ENCODE data around the gene AKAP7. TPM values are rescaled to one million over a fixed set of nuclear protein-coding genes. Genes with fewer than 3 reads are reported as not detected.
A peak's percentile ranks its signal among the peaks of the same experiment; 100 is the strongest.
"Not testable (repeated sequence)": the region's sequence is repeated elsewhere in the genome, so short reads cannot be mapped to it uniquely, and the experiment has no call there.

The AKAP7 gene
- total and polyA plus RNA-seq, 5 experiments from 2014 or later: 13.7 to 20.9 (median 15.6) TPM

GRCh38 chr6:131283466-131284175, 148.4 kb downstream of the AKAP7 start:
- DNase-seq (no peak), ATAC-seq (no peak)
- POLR2A ChIA-PET: interaction anchor here (0.6 to 6.2 kb wide), 4 partner anchors 9 to 84 kb away, joined by 3 to 53 read pairs (median 18); no protein-coding TSS in a partner anchor
- Mint-ChIP-seq H3K4me3 (peak overlapping the region in 7 of 10 donors; percentile 3 to 58 (median 15)), H3K9me3 (peaks cover 0 to 13% (median 4%) of the 10 kb centered on the region in 9 donors), H3K27me3 (no peaks in the 10 kb centered on the region), H3K27ac (peak overlapping the region; percentile 29 to 100 (median 98)), H3K4me1 (peaks cover 22 to 69% (median 52%) of the 10 kb centered on the region in 4 donors), H3K36me3 (peaks cover 12 to 46% (median 21%) of the 10 kb centered on the region in 3 donors)

- POLR2A ChIA-PET: interaction anchor here (0.6 to 5.6 kb wide), 3 partner anchors 7 to 248 kb away, joined by 3 to 33 read pairs (median 4); no protein-coding TSS in a partner anchor
- no peaks in the 10 kb centered on the region for H3K27me3 Mint-ChIP-seq
- peaks cover 6 to 37% (median 20%) of the 10 kb centered on the region in 3 donors for H3K36me3 Mint-ChIP-seq
- H3K9me3 Mint-ChIP-seq: peaks cover 0 to 9% (median 0%) of the 10 kb centered on the region in 9 donors
- DNase-seq: no peak
- peak overlapping the region in 2 of 10 donors; percentile 35 to 44 for H3K27ac Mint-ChIP-seq
- no peak for ATAC-seq
- no peak overlapping the region for H3K4me3 Mint-ChIP-seq
- peaks cover 17 to 58% (median 44%) of the 10 kb centered on the region in 4 donors for H3K4me1 Mint-ChIP-seq
These were observed 150.3 kb downstream of the AKAP7 start for GRCh38 chr6:131285548-131285947.

- DNase-seq: no peak
- Mint-ChIP-seq H3K36me3 (peaks cover 6 to 36% (median 20%) of the 10 kb centered on the region in 3 donors), H3K27me3 (no peaks in the 10 kb centered on the region), H3K4me1 (peaks cover 11 to 49% (median 34%) of the 10 kb centered on the region in 4 donors), H3K4me3 (no peak overlapping the region), H3K27ac (peak overlapping the region in 3 of 10 donors; percentile 33 to 44 (median 43)), H3K9me3 (peaks cover 0 to 9% (median 0%) of the 10 kb centered on the region in 9 donors)
- no peak for ATAC-seq
- POLR2A ChIA-PET: no interaction called here
These were observed 151.3 kb downstream of the AKAP7 start for GRCh38 chr6:131286469-131287040.

GRCh38 chr6:131288214-131288613, 152.9 kb downstream of the AKAP7 start:
- peaks cover 6 to 31% (median 18%) of the 10 kb centered on the region in 3 donors for H3K36me3 Mint-ChIP-seq
- no peak for DNase-seq
- H3K4me3 Mint-ChIP-seq: no peak overlapping the region
- H3K4me1 Mint-ChIP-seq: peaks cover 13 to 49% (median 35%) of the 10 kb centered on the region in 4 donors
- POLR2A ChIA-PET: no interaction called here
- H3K27me3 Mint-ChIP-seq: no peaks in the 10 kb centered on the region
- H3K9me3 Mint-ChIP-seq: peaks cover 0 to 9% (median 0%) of the 10 kb centered on the region in 9 donors
- peak overlapping the region in 4 of 10 donors; percentile 7 to 53 (median 27) for H3K27ac Mint-ChIP-seq
- ATAC-seq: no peak

- Mint-ChIP-seq H3K27ac (peak overlapping the region in 5 of 10 donors; percentile 19 to 71 (median 41)), H3K4me1 (peaks cover 21 to 47% (median 33%) of the 10 kb centered on the region in 4 donors), H3K36me3 (peaks cover 6 to 19% (median 14%) of the 10 kb centered on the region in 3 donors), H3K4me3 (no peak overlapping the region), H3K9me3 (peaks cover 0 to 9% (median 0%) of the 10 kb centered on the region in 9 donors), H3K27me3 (no peaks in the 10 kb centered on the region)
- DNase-seq (no peak), ATAC-seq (no peak)
- POLR2A ChIA-PET: interaction anchor here (4.6 kb wide), 1 partner anchor 8 kb away, joined by 33 read pairs; no protein-coding TSS in a partner anchor
These were observed 155.7 kb downstream of the AKAP7 start for GRCh38 chr6:131290955-131291354.

DNA sequence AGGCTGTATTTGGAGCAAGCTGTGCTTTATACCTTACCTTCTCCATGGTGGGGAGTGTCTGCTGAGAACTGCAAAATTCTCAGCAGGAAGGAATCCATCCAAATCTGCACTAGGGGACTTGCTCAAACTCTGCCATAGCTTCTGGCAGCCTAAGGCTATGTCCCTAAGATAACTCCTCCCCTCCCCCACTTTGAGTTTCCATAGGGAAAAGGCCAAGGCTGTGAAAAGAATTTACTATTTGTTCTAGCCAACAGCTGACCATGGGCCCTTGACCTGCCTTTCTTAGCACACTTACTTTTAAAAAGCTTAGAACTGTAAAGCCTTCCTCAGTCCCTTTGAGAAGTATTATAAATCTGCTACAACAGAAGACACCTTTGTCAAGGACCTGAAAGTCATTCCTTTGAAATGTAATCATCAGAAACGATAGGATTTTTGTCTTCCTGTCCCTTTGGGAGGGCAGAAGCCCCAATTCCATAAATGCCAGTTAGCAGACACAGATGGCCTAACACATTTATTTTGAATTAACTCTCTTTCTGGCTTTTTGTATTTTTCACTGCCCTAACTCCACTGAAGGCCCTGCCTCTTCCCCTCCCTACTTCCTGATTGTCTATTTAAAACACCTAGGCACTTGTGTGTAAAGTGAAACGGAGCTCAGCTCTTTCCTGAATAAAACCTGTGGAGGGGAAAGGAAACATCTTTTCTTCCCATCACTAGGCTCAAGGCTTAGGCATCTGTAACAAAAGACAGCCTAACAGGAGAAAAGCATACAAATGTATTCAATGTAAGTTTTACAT, 157.1 kb downstream of the AKAP7 start:
- POLR2A ChIA-PET: interaction anchor here (0.6 to 4.6 kb wide), 5 partner anchors 10 to 92 kb away, joined by 3 to 33 read pairs (median 4); no protein-coding TSS in a partner anchor
- H3K27ac Mint-ChIP-seq: peak overlapping the region; percentile 53 to 94 (median 90)
- peak in 1 of 10 donors; percentile 8 for DNase-seq
- peaks cover 0 to 1% (median 0%) of the 10 kb centered on the region in 9 donors for H3K9me3 Mint-ChIP-seq
- peak overlapping the region in 8 of 10 donors; percentile 19 to 67 (median 38) for H3K4me3 Mint-ChIP-seq
- peaks cover 19 to 47% (median 31%) of the 10 kb centered on the region in 4 donors for H3K4me1 Mint-ChIP-seq
- H3K36me3 Mint-ChIP-seq: peaks cover 2 to 13% (median 10%) of the 10 kb centered on the region in 3 donors
- ATAC-seq: peak in 1 of 2 donors; percentile 32
- no peaks in the 10 kb centered on the region for H3K27me3 Mint-ChIP-seq

DNA sequence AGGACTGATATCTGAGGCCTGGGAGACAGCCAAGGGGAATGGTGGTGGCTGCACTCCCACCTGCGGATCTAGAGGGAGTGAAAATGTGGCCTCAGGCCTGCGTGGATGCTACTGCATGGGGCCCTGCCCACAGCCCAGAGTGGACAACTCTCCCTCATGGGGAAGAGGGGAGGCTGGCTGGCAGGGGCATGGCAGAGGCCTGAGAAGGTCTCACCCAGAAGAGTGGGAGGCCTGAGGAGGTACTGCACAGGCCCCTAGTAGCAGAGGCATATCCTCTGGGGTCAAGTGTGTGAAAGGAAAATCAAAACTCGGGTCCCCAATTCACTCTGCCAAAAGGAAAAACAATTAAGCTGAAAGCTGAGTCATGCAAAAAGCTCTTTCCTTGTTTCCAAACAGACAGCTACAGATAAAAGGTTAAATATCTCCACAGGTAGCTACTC, 158.2 kb downstream of the AKAP7 start:
- Mint-ChIP-seq H3K27me3 (no peaks in the 10 kb centered on the region), H3K4me3 (no peak overlapping the region), H3K9me3 (no peaks in the 10 kb centered on the region), H3K4me1 (peaks cover 21 to 42% (median 30%) of the 10 kb centered on the region in 4 donors), H3K36me3 (peaks cover 0 to 7% (median 3%) of the 10 kb centered on the region in 3 donors), H3K27ac (peak overlapping the region in 9 of 10 donors; percentile 53 to 94 (median 89))
- ATAC-seq (no peak), DNase-seq (no peak)
- POLR2A ChIA-PET: interaction anchor here (0.6 to 4.6 kb wide), 5 partner anchors 11 to 93 kb away, joined by 4 to 33 read pairs (median 5); no protein-coding TSS in a partner anchor

- no peak for ATAC-seq
- Mint-ChIP-seq H3K27me3 (no peaks in the 10 kb centered on the region), H3K36me3 (peaks cover 0 to 1% (median 0%) of the 10 kb centered on the region in 3 donors), H3K4me3 (no peak overlapping the region), H3K4me1 (peaks cover 21 to 42% (median 36%) of the 10 kb centered on the region in 4 donors), H3K9me3 (no peaks in the 10 kb centered on the region), H3K27ac (peak overlapping the region in 3 of 10 donors; percentile 18 to 50 (median 39))
- POLR2A ChIA-PET: no interaction called here
- no peak for DNase-seq
These were observed 159.8 kb downstream of the AKAP7 start for GRCh38 chr6:131295081-131295480.

GRCh38 chr6:131300826-131301225, 165.6 kb downstream of the AKAP7 start:
- POLR2A ChIA-PET, ATAC-seq, H3K4me3 Mint-ChIP-seq, H3K27me3 Mint-ChIP-seq, H3K9me3 Mint-ChIP-seq, DNase-seq: not testable (repeated sequence)
- Mint-ChIP-seq H3K36me3 (peaks cover 2 to 10% (median 4%) of the 10 kb centered on the region in 3 donors), H3K27ac (peak overlapping the region in 5 of 10 donors; percentile 17 to 80 (median 29)), H3K4me1 (peaks cover 14 to 35% (median 25%) of the 10 kb centered on the region in 4 donors)

GRCh38 chr6:131303338-131303930, 168.2 kb downstream of the AKAP7 start:
- peak overlapping the region in 5 of 10 donors; percentile 12 to 67 (median 40) for H3K27ac Mint-ChIP-seq
- H3K4me1 Mint-ChIP-seq: peaks cover 14 to 24% (median 19%) of the 10 kb centered on the region in 4 donors
- no peaks in the 10 kb centered on the region for H3K27me3 Mint-ChIP-seq
- no peak overlapping the region for H3K4me3 Mint-ChIP-seq
- DNase-seq (no peak), ATAC-seq (no peak)
- H3K9me3 Mint-ChIP-seq: peaks cover 0 to 3% (median 0%) of the 10 kb centered on the region in 9 donors
- H3K36me3 Mint-ChIP-seq: peaks cover 4 to 20% (median 4%) of the 10 kb centered on the region in 3 donors
- POLR2A ChIA-PET: interaction anchor here (0.9 kb wide), 1 partner anchor 137 kb away, joined by 3 read pairs; no protein-coding TSS in a partner anchor

GRCh38 chr6:131305037-131305850, 170.0 kb downstream of the AKAP7 start:
- POLR2A ChIA-PET: no interaction called here
- no peak for DNase-seq
- H3K4me3 Mint-ChIP-seq: no peak overlapping the region
- H3K27me3 Mint-ChIP-seq: no peaks in the 10 kb centered on the region
- H3K4me1 Mint-ChIP-seq: peaks cover 11 to 18% (median 16%) of the 10 kb centered on the region in 4 donors
- H3K27ac Mint-ChIP-seq: peak overlapping the region in 2 of 10 donors; percentile 4 to 21
- ATAC-seq: no peak
- H3K9me3 Mint-ChIP-seq: peaks cover 2 to 17% (median 8%) of the 10 kb centered on the region in 9 donors
- H3K36me3 Mint-ChIP-seq: peaks cover 14 to 37% (median 17%) of the 10 kb centered on the region in 3 donors
